ENCODE data around the gene NPHS1.

- TF ChIP-seq RAD21 (conservative IDR thresholded peaks at IDR 0.05) = no peak
- no peak for TF ChIP-seq POLR2AphosphoS5 (IDR thresholded peaks at IDR 0.05)
- TF ChIP-seq CTCF (IDR thresholded peaks at IDR 0.05; ENCODE audit: poor library complexity, severe bottlenecking) = no peak
Measured at GRCh38 chr19:35852029-35852780, at the start of gene NPHS1.

Data from neural cell (in vitro differentiated cells).